WTC11 (cell line): ENCODE results near the gene MYPN. TPM values are rescaled to one million over a fixed set of nuclear protein-coding genes. Genes with fewer than 3 reads are reported as not detected.

ENCODE experiments used
- ATAC-seq: fragments of 200-7000 bp; cut with Tn5 transposase; 2 replicates; pipeline ENCODE4 v1.10.0; 2021; ENCODE audit warnings: mild to moderate bottlenecking, moderate library complexity
- CTCF ChIA-PET: fragments of 300-600 bp; sonication (Branson Sonifier 250); formaldehyde crosslinking; loops from one replicate; lab custom pipeline; 2021; ENCODE audit warnings: antibody characterized with exemption; lab: Charles Lee
- POLR2A ChIA-PET: fragments of 350-600 bp; sonication (Branson Sonifier 250); formaldehyde crosslinking; loops from one replicate; lab custom pipeline; 2021; ENCODE audit warnings: antibody characterized with exemption; lab: Charles Lee
- DNase-seq: peaks from one replicate; pipeline ENCODE4 v3.0.0; 2021; ENCODE audit warnings: low spot score
- H3K27ac Mint-ChIP-seq: 2 replicates; pipeline ENCODE4 v1.8.0; 2021; ENCODE audit warnings: mixed read lengths
- H3K27me3 Mint-ChIP-seq: 2 replicates; pipeline ENCODE4 v1.8.0; 2021; ENCODE audit warnings: low read depth, mild to moderate bottlenecking, moderate library complexity, mixed read lengths
- H3K36me3 Mint-ChIP-seq: 2 replicates; pipeline ENCODE4 v1.8.0; 2021; ENCODE audit warnings: mixed read lengths
- H3K4me1 Mint-ChIP-seq: 2 replicates; pipeline ENCODE4 v1.8.0; 2022; ENCODE audit warnings: mixed read lengths
- H3K4me3 Mint-ChIP-seq: 2 replicates; pipeline ENCODE4 v1.8.0; 2021; ENCODE audit warnings: mild to moderate bottlenecking, moderate library complexity, mixed read lengths
- H3K9me3 Mint-ChIP-seq: 2 replicates; pipeline ENCODE4 v1.8.0; 2021; ENCODE audit warnings: mixed read lengths
- ETV6 ChIP-seq: sonication (generic); formaldehyde crosslinking; IDR thresholded peaks from 2 replicates; pipeline ENCODE4 v1.8.1; 2022; ENCODE audit warnings: mild to moderate bottlenecking, missing genetic modification reagents
- FOXP1 ChIP-seq: sonication (generic); formaldehyde crosslinking; IDR thresholded peaks from 2 replicates; pipeline ENCODE4 v1.8.0; 2022; ENCODE audit warnings: missing genetic modification reagents, mild to moderate bottlenecking, moderate library complexity, borderline replicate concordance
- HMGA2 ChIP-seq: fragments of 250-450 bp; sonication (Bioruptor Pico); IDR thresholded peaks from 2 replicates; pipeline ENCODE4 v1.4.0; 2021; ENCODE audit warnings: mild to moderate bottlenecking, moderate library complexity
- JAZF1 ChIP-seq: fragments of 250-450 bp; sonication (Bioruptor Pico); IDR thresholded peaks from 2 replicates; pipeline ENCODE4 v1.9.0; 2021; ENCODE audit warnings: moderate library complexity, mild to moderate bottlenecking, inconsistent platforms
- JUN ChIP-seq: sonication (generic); formaldehyde crosslinking; IDR thresholded peaks from 2 replicates; pipeline ENCODE4 v1.8.0; 2023; ENCODE audit warnings: mild to moderate bottlenecking, missing genetic modification reagents
- SP1 ChIP-seq: sonication (generic); formaldehyde crosslinking; conservative IDR thresholded peaks from 2 replicates; pipeline ENCODE4 v1.8.1; 2022; ENCODE audit warnings: missing genetic modification reagents
- TEAD1 ChIP-seq: sonication (generic); formaldehyde crosslinking; IDR thresholded peaks from 2 replicates; pipeline ENCODE4 v1.8.0; 2022; ENCODE audit warnings: mild to moderate bottlenecking, missing genetic modification reagents
- ZNF263 ChIP-seq: sonication (generic); formaldehyde crosslinking; IDR thresholded peaks from 2 replicates; pipeline ENCODE4 v1.8.1; 2022; ENCODE audit warnings: low read depth, mild to moderate bottlenecking, moderate library complexity, missing genetic modification reagents
- ZNF317 ChIP-seq: sonication (generic); formaldehyde crosslinking; IDR thresholded peaks from 2 replicates; pipeline ENCODE4 v1.8.1; 2023; ENCODE audit warnings: low read depth, mild to moderate bottlenecking, moderate library complexity, missing genetic modification reagents, borderline replicate concordance
- total RNA-seq: library from RNA; stranded (reverse); gene quantifications from 3 replicates; pipeline ENCODE4 v1.2.3, GENCODE V29; 2021
- TF ChIP-seq, protein P1 (sequence below): sonication (generic); formaldehyde crosslinking; IDR thresholded peaks from 2 replicates; pipeline ENCODE4 v1.8.0; 2023; ENCODE audit warnings: missing genetic modification reagents, mild to moderate bottlenecking, borderline replicate concordance
- TF ChIP-seq, protein P2 (sequence below): sonication (generic); formaldehyde crosslinking; conservative IDR thresholded peaks from 2 replicates; pipeline ENCODE4 v1.8.1; 2022; ENCODE audit warnings: mild to moderate bottlenecking, missing genetic modification reagents
- TF ChIP-seq, protein P3 (sequence below): sonication (generic); formaldehyde crosslinking; IDR thresholded peaks from 2 replicates; pipeline ENCODE4 v1.8.1; 2023; ENCODE audit warnings: mild to moderate bottlenecking, missing genetic modification reagents, borderline replicate concordance
- TF ChIP-seq, protein P4 (sequence below): fragments of 250-450 bp; sonication (Bioruptor Pico); IDR thresholded peaks from 2 replicates; pipeline ENCODE4 v1.8.0; 2021; ENCODE audit warnings: mild to moderate bottlenecking
- TF ChIP-seq, protein P5 (sequence below): sonication (generic); formaldehyde crosslinking; IDR thresholded peaks from 2 replicates; pipeline ENCODE4 v1.8.1; 2022; ENCODE audit warnings: low read depth, missing genetic modification reagents, borderline replicate concordance
- TF ChIP-seq, protein P6 (sequence below): sonication (generic); formaldehyde crosslinking; IDR thresholded peaks from 2 replicates; pipeline ENCODE4 v1.8.0; 2022; ENCODE audit warnings: mild to moderate bottlenecking, missing genetic modification reagents
- TF ChIP-seq, protein P7 (sequence below): sonication (generic); formaldehyde crosslinking; IDR thresholded peaks from 2 replicates; pipeline ENCODE4 v1.8.0; 2022; ENCODE audit warnings: mild to moderate bottlenecking, missing genetic modification reagents

MYPN gene
- total RNA-seq, 1 experiment from 2014 or later = not detected

DNA sequence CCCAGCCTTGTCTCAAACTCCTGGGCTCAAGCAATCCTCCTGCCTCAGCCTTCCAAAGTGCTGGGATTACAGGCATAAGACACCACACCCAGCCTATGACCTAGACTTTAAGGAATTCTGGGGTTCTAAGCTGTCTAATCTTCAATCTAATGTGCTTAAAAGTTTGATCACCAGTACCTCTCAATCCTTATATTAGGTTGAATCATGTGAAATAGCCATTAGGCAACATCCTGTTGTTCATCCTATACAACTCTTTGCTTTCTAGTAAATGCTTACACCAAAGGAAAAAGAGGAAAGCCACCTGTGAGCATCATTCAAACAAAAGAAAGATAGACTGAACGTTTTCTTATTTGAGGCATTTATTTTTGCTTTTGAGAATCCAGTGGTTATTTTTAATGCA, 66.7 kb downstream of the MYPN start:
- ATAC-seq = no peak
- TF ChIP-seq, protein P1, sequence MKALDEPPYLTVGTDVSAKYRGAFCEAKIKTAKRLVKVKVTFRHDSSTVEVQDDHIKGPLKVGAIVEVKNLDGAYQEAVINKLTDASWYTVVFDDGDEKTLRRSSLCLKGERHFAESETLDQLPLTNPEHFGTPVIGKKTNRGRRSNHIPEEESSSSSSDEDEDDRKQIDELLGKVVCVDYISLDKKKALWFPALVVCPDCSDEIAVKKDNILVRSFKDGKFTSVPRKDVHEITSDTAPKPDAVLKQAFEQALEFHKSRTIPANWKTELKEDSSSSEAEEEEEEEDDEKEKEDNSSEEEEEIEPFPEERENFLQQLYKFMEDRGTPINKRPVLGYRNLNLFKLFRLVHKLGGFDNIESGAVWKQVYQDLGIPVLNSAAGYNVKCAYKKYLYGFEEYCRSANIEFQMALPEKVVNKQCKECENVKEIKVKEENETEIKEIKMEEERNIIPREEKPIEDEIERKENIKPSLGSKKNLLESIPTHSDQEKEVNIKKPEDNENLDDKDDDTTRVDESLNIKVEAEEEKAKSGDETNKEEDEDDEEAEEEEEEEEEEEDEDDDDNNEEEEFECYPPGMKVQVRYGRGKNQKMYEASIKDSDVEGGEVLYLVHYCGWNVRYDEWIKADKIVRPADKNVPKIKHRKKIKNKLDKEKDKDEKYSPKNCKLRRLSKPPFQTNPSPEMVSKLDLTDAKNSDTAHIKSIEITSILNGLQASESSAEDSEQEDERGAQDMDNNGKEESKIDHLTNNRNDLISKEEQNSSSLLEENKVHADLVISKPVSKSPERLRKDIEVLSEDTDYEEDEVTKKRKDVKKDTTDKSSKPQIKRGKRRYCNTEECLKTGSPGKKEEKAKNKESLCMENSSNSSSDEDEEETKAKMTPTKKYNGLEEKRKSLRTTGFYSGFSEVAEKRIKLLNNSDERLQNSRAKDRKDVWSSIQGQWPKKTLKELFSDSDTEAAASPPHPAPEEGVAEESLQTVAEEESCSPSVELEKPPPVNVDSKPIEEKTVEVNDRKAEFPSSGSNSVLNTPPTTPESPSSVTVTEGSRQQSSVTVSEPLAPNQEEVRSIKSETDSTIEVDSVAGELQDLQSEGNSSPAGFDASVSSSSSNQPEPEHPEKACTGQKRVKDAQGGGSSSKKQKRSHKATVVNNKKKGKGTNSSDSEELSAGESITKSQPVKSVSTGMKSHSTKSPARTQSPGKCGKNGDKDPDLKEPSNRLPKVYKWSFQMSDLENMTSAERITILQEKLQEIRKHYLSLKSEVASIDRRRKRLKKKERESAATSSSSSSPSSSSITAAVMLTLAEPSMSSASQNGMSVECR (CRISPR knock-in tag) = no peak
- TF ChIP-seq ETV6 (CRISPR knock-in tag) (no peak), HMGA2 (CRISPR knock-in tag) (no peak), JAZF1 (no peak), ZNF317 (CRISPR knock-in tag) (no peak), SP1 (CRISPR knock-in tag) (no peak), FOXP1 (CRISPR knock-in tag) (no peak), JUN (CRISPR knock-in tag) (no peak), TEAD1 (CRISPR knock-in tag) (no peak), ZNF263 (no peak)
- TF ChIP-seq, protein P2, sequence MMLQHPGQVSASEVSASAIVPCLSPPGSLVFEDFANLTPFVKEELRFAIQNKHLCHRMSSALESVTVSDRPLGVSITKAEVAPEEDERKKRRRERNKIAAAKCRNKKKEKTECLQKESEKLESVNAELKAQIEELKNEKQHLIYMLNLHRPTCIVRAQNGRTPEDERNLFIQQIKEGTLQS (CRISPR knock-in tag) = no peak
- TF ChIP-seq, protein P3, sequence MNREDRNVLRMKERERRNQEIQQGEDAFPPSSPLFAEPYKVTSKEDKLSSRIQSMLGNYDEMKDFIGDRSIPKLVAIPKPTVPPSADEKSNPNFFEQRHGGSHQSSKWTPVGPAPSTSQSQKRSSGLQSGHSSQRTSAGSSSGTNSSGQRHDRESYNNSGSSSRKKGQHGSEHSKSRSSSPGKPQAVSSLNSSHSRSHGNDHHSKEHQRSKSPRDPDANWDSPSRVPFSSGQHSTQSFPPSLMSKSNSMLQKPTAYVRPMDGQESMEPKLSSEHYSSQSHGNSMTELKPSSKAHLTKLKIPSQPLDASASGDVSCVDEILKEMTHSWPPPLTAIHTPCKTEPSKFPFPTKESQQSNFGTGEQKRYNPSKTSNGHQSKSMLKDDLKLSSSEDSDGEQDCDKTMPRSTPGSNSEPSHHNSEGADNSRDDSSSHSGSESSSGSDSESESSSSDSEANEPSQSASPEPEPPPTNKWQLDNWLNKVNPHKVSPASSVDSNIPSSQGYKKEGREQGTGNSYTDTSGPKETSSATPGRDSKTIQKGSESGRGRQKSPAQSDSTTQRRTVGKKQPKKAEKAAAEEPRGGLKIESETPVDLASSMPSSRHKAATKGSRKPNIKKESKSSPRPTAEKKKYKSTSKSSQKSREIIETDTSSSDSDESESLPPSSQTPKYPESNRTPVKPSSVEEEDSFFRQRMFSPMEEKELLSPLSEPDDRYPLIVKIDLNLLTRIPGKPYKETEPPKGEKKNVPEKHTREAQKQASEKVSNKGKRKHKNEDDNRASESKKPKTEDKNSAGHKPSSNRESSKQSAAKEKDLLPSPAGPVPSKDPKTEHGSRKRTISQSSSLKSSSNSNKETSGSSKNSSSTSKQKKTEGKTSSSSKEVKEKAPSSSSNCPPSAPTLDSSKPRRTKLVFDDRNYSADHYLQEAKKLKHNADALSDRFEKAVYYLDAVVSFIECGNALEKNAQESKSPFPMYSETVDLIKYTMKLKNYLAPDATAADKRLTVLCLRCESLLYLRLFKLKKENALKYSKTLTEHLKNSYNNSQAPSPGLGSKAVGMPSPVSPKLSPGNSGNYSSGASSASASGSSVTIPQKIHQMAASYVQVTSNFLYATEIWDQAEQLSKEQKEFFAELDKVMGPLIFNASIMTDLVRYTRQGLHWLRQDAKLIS (CRISPR knock-in tag) = no peak
- TF ChIP-seq, protein P4, sequence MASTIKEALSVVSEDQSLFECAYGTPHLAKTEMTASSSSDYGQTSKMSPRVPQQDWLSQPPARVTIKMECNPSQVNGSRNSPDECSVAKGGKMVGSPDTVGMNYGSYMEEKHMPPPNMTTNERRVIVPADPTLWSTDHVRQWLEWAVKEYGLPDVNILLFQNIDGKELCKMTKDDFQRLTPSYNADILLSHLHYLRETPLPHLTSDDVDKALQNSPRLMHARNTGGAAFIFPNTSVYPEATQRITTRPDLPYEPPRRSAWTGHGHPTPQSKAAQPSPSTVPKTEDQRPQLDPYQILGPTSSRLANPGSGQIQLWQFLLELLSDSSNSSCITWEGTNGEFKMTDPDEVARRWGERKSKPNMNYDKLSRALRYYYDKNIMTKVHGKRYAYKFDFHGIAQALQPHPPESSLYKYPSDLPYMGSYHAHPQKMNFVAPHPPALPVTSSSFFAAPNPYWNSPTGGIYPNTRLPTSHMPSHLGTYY (CRISPR knock-in tag) = no peak
- TF ChIP-seq, protein P5, sequence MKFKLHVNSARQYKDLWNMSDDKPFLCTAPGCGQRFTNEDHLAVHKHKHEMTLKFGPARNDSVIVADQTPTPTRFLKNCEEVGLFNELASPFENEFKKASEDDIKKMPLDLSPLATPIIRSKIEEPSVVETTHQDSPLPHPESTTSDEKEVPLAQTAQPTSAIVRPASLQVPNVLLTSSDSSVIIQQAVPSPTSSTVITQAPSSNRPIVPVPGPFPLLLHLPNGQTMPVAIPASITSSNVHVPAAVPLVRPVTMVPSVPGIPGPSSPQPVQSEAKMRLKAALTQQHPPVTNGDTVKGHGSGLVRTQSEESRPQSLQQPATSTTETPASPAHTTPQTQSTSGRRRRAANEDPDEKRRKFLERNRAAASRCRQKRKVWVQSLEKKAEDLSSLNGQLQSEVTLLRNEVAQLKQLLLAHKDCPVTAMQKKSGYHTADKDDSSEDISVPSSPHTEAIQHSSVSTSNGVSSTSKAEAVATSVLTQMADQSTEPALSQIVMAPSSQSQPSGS (CRISPR knock-in tag) = no peak
- CTCF ChIA-PET = interaction anchor here (1.1 kb wide), 1 partner anchor 18 kb away, joined by 4 read pairs; no protein-coding TSS in a partner anchor
- Mint-ChIP-seq H3K27me3 (no peaks in the 10 kb centered on the region), H3K4me3 (no peak overlapping the region), H3K36me3 (no peaks in the 10 kb centered on the region), H3K4me1 (0 out of 2 replicates have a peak, but pooled peaks cover 6% of the 10 kb centered on the region), H3K9me3 (no peaks in the 10 kb centered on the region), H3K27ac (no peak overlapping the region)
- DNase-seq = no peak
- POLR2A ChIA-PET = no interaction called here

DNA sequence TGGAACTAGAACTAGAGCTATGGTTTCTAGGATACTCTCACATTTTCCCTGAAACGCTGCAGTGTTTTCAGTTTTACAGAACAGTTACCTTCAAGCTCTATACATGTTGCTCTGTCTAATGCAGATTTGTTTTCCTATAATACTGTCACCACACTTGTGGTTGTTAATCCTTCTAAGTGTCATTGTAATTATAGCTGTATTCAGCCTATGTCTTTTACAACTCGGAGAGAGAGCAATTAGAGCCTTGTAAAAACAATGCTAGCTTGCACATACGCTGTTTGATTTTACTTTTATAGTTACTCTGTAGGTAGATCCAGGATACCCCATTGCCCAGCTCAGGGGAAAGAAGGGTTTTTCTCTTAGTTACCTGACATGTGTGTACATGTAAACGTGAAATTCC, 67.5 kb downstream of the MYPN start:
- Mint-ChIP-seq H3K9me3 (no peaks in the 10 kb centered on the region), H3K36me3 (no peaks in the 10 kb centered on the region), H3K4me3 (no peak overlapping the region), H3K27ac (no peak overlapping the region), H3K27me3 (no peaks in the 10 kb centered on the region), H3K4me1 (0 out of 2 replicates have a peak, but pooled peaks cover 6% of the 10 kb centered on the region)
- POLR2A ChIA-PET = no interaction called here
- DNase-seq (no peak), ATAC-seq (no peak)
- TF ChIP-seq, protein P6, sequence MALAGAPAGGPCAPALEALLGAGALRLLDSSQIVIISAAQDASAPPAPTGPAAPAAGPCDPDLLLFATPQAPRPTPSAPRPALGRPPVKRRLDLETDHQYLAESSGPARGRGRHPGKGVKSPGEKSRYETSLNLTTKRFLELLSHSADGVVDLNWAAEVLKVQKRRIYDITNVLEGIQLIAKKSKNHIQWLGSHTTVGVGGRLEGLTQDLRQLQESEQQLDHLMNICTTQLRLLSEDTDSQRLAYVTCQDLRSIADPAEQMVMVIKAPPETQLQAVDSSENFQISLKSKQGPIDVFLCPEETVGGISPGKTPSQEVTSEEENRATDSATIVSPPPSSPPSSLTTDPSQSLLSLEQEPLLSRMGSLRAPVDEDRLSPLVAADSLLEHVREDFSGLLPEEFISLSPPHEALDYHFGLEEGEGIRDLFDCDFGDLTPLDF = no peak
- TF ChIP-seq, protein P7, sequence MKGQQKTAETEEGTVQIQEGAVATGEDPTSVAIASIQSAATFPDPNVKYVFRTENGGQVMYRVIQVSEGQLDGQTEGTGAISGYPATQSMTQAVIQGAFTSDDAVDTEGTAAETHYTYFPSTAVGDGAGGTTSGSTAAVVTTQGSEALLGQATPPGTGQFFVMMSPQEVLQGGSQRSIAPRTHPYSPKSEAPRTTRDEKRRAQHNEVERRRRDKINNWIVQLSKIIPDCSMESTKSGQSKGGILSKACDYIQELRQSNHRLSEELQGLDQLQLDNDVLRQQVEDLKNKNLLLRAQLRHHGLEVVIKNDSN (CRISPR knock-in tag) = no peak
- CTCF ChIA-PET = interaction anchor here (1.1 kb wide), 1 partner anchor 19 kb away, joined by 4 read pairs; no protein-coding TSS in a partner anchor
